GM19452 (cell line): ENCODE results near the gene CTBP1.

ENCODE experiments used
- ATAC-seq: cut with Tn5 transposase; IDR thresholded peaks from one replicate; pipeline ENCODE4 v1.9.1; 2021; ENCODE audit not compliant: unreplicated experiment

CTBP1 gene

GRCh38 chr4:1285151-1285789 is 36.3 kb upstream of the CTBP1 start:
- no peak for ATAC-seq

GRCh38 chr4:1283711-1284110 is 34.8 kb upstream of the CTBP1 start:
- no peak for ATAC-seq

DNA sequence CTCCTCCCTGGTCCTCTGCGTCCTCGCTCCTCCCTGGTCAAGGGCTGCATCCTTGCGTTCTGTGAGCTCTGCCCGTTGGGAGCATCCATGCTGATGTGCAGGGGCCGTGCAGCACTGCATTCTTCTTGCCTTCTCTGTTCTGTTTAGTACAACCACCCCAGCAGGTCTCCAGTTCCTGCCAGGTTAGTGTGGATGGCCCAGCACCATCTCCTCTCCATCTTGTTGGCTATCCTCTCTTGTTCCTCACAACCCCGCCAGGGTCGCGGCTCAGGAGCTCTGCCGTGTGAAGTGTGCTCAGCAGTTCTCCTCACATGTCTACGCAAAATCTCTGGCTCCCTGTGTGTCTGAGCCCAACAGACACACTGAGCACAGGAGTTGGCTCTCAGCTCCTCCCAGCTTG is 30.3 kb upstream of the CTBP1 start:
- ATAC-seq = no peak

GRCh38 chr4:1277667-1278665 is 29.0 kb upstream of the CTBP1 start:
- no peak for ATAC-seq

- ATAC-seq = no peak
These were observed 28.1 kb upstream of the CTBP1 start for GRCh38 chr4:1276984-1277383.

GRCh38 chr4:1274871-1275270 is 25.9 kb upstream of the CTBP1 start:
- no peak for ATAC-seq

DNA sequence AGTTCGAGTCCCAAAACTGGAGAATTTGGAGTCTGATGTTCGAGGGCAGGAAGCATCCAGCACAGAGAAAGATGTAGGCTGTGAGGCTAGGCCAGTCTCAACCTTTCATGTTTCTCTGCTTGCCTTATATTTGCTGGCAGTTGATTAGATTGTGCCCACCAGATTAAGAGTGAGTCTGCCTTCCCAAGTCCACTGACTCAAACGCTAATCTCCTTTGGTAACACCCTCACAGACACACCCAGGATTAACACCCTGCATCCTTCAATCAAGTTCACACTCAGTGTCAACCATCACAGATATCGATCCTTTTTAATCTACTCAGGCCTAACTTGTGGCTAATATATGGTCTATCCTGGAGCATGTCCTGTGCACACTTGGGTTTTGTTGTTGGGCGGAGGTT is 22.8 kb upstream of the CTBP1 start:
- no peak for ATAC-seq

DNA sequence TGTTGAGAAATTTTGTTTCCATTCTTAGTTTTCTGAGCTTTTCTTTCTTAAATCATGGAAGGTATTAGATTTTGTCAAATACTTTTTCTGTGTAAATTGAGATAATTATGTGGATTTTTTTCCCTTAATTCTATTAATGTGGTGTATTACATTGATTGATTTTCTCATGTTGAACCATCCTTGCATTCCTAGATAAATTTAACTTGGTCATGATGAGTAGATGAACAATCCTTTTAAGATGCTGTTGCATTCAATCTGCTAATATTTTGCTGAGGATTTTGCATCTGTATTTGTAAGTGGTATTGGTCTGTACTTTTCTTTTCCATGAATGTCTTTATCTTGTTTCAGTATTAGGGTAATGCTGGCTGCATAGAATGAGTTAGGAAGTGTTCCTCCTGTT is 20.3 kb upstream of the CTBP1 start:
- ATAC-seq = no peak

DNA sequence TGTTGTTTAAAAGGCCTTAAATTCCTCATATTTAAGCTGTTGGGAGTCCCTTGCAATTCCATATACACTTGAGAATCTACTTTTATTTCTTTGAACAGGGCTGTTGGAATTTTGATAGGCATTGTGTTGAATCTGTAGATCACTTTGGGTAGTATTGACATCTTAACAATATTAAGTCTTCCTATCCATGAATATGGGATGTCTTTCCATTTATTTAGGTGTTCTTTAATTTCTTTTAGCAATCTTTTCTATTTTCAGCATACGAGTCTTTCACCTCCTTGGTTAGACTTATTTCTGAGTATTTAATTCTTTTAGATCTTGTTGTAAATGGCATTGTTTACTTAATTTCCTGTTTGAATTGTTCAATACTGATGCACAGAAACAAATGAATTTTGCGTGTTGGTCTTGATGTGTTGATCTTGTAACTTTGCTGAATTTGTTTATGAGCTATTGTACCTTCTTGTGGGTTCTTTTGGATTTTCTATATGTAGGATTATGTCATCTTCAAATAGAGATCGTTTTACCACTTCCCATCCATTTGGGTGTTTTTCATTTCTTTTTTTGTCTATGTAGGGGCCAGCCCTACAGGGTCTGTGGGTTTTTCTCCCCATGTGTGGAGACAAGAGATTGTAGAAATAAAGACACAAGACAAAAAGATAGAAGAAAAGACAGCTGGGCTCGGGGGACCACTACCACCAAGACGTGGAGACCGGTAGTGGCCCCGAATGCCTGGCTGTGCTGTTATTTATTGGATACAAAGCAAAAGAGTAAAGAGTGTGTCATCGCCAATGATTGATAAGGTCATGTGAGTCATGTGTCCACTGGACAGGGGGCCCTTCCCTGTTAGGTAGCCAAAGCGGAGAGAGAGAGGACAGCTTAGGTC is 18.2 kb upstream of the CTBP1 start:
- ATAC-seq = no peak

GRCh38 chr4:1265351-1265750 is 16.4 kb upstream of the CTBP1 start:
- no peak for ATAC-seq

DNA sequence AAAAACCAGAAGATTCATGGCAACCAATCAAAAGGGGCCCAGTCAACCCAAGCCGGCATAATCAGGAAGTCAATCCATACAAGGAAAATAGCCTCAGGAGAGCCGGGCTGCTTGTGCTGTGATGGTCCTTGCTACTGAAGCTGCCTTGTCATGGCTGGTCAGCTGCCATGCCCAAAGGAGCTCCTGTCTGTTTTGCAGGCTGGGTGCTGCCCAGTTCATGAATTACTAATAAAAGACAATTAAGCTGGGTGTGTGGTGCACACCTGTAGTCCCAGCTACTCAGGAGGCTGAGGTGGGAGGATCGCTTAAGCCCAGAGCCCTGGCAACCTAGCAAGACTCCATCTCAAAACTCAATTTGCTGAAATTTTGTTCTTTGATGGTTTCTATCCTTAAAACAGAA is 16.0 kb upstream of the CTBP1 start:
- no peak for ATAC-seq

GRCh38 chr4:1261107-1261928 is 12.4 kb upstream of the CTBP1 start:
- ATAC-seq = no peak

DNA sequence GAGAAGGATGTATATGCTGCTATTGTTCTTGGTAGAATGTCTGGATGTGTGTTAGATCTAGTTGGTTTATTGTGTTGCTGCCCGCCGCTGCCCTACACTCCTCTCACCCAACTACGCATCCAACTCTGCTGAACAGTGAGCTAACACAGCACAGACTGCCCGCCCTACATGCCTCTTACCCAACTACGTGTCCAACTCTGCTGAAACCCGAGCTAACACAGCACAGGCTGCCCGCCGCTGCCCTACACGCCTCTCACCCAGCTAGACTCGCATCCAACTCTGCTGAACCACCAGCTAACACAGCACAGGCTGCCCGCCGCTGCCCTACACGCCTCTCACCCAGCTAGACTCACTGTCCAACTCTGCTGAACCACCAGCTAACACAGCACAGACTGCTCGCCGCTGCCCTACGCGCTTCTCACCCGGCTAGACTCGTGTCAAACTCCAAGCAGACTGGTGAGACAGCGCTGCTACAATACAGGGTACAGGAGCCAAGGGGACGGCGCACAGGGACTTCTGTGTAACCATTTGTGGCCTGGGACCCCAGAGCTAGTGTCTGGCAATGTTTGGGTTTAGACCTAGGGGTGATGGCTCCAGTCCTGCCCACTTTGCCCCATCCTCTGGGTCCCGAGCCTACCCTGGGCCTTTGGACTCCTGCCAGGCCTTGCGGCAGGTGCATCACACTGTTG is 11.6 kb upstream of the CTBP1 start:
- ATAC-seq = no peak

GRCh38 chr4:1259966-1260365 is 11.0 kb upstream of the CTBP1 start:
- ATAC-seq = no peak

- no peak for ATAC-seq
These were observed 9.5 kb upstream of the CTBP1 start for GRCh38 chr4:1258457-1258856.

GRCh38 chr4:1255699-1256098 is 6.8 kb upstream of the CTBP1 start:
- ATAC-seq = no peak

DNA sequence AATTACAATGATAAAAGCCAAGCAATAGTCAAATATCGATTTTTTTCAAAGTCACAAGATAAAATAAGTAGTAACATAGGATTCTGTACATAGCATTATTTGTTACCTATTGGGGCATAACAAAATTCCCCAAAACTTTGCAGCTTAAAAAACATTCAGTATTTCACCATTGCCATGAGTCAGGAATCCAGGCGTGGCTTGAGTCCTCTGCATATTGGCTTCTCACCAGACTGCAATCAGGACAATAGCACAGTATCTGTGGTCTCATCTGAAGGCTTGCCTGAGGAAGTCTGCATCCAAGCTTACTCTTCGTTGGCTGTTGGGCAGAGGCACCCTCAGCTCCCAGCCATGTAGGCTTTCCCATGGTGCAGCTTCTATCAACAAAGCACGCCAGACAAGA is 6.2 kb upstream of the CTBP1 start:
- ATAC-seq = no peak

GRCh38 chr4:1253831-1254230 is 4.9 kb upstream of the CTBP1 start:
- ATAC-seq = no peak

GRCh38 chr4:1252928-1253492 is 4.1 kb upstream of the CTBP1 start:
- ATAC-seq = no peak

GRCh38 chr4:1251773-1252066 is 2.8 kb upstream of the CTBP1 start:
- ATAC-seq = no peak
